Effector CD8-positive, alpha-beta T cell (primary cell): Measurements from ENCODE around the gene NBR1.
"Not testable (repeated sequence)": the region's sequence is repeated elsewhere in the genome, so short reads cannot be mapped to it uniquely, and the experiment has no call there.

Source experiments
- DNase-seq: peaks from one replicate; lab custom pipeline; 2025; lab: John Stamatoyannopoulos, UW

The NBR1 gene

DNA sequence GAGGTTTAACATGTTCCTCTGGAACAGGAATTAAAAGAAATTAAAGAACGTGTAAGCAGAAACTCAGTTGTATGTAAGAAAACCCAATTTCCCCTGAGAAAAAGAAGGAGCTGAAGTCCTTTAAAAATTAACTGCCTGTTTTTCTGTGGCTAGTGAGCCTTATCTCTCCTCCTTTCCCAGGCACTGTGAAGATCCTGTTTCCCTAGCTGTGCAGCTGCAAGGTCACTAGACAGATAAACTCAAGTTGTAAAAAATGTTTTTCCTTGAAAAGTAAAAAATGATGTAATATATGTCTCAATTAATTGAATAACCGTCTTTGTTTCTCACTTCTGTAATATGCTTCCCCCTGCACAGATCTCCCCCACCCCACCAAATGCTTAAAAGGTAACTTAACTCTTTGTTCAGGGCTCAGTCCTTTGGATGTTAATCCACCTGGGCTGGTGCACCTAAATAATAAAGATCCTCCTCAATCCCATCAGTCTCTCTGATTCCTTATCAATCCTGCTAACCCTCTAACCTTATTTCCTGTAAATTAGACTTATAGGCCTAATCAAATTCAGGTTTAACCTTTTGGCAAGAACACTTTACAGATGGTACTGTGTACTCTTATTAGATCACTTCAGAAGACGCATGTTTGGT, 17.7 kb upstream of the NBR1 start:
- DNase-seq, result not testable (repeated sequence)

GRCh38 chr17:43155666-43156065, 15.3 kb upstream of the NBR1 start:
- no peak for DNase-seq

GRCh38 chr17:43159232-43159631, 11.8 kb upstream of the NBR1 start:
- DNase-seq, result not testable (repeated sequence)

DNA sequence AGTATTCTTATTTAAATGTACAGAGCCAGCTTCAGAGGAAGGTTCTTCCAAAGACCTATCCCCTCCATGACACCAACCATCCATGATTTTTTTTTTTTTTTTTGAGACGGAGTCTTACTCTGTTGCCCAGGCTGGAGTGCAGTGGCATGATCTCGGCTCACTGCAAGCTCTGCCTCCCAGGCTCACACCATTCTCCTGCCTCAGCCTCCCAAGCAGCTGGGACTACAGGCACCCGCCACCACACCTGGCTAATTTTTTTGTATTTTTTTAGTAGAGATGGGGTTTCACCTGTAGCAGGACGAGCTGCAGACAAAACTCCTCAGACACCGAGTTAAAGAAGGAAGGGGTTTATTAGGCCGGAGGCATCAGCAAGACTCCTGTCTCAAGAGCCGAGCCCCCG, 11.1 kb upstream of the NBR1 start:
- DNase-seq, result not testable (repeated sequence)

DNA sequence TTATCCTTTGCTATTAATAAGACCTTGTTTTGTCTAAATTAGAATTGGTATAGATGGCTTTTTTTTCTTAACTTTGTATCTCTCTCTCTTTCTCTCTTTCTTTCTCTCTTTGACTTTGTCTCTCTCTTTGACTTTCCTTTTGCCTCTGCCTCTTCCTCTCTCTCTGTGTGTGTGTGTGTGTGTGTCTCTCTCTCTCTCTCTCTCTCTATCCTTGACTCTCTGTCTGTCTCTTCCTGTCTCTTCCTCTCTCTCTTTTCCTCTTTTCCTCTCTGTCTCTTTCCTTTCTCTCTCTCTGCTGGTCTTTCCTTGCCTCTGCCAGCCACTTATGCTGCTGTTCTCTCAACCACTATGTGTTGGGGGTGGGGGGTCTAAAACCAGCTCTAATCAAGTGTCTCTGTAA, 5.0 kb upstream of the NBR1 start:
- DNase-seq, result not testable (repeated sequence)

DNA sequence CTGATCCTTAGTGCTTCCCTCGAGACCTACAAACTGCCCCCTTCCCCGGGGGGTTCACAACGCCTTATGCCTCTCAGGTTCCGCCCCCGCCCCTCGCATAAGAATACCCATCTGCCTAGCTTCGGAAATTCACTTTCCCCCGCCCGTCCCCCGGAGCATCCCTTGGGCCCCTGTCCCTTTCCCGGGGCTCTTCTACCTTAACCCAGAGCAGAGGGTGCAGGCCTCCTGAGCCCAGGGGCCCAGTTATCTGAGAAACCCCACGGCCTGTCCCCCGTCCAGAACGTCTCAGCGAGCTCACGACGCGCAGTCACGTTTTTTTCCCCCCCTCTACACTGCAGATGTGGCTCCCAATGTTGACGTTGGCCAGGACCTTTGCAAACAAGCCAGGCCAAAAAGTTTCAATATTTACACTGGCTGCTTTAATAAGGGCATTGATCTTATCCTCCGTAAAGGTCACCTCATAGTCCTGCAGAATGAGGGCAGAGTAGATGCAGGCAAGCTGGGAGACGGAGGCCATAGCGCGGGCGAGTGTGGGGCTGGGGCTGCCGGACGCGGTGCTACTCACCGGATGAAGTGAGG, 1.4 kb upstream of the NBR1 start:
- DNase-seq, result no peak

- peak; percentile 79 for DNase-seq
Observed at GRCh38 chr17:43170140-43170765, 761 bp upstream of the NBR1 start.

DNA sequence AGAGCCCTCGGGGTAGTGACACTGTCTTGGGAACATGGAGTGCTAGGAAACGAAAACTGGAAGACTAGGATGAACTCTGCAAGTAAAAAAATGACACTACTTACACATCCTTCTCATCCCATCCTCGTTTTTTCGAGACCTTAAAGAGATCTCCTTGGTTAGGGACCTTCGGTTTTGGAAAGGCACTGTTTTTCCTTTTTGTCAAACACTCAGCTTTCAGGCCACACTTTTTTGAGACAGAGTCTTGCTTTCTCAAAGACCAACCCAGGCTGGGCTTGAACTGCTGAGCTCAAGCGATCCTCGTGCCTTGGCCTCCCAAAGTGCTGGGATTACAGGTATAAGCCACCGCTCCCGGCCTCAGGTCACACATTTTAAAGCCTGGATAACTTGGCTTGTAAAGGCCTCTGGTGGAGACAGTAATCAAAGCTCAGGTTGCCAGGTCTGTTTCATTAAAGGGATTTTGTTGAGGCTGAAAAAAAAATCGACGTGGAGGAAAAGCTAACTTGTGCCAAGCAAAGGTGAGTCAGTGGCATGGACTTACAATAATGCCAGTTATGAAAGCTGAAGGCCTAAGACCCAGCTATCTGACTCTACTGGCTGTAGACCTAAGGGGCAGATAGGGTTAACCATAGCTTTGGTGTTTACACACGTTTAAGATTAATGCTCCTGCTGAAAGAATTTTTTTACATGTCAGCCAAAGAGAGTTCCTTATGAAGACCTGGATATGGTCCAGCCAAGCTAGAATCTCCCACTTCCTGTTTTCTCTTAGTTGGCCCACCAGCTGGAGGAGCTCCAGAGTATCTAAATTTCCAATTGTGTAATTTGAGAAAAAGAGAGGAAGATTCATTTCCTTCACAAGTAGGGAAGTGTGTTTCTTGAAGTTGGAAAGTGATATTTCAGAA, 823 bp downstream of the NBR1 start:
- no peak for DNase-seq

- no peak for DNase-seq
Observed at GRCh38 chr17:43175213-43176118, 4.5 kb downstream of the NBR1 start.

DNA sequence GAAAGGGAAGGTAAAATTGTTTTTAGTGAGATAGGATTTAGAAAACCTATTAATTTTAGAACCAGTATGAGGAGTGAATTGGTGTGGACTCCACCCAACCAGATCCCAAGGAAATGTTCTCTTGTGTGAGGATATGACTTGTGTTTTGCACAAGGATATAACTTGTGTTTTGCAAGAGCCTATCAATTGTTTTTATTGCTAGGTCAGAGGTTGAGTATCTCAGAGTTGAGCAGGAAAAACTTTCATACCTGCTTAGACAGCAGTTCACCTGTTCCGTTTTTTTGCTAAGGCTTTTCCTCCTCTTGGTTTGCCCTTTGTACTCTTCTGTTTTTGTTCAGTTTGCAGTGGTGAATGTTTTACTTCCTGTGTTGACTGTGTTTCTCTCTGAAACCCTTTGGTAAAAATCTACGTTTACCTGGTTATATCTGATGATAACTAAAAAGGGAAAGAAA, 5.1 kb downstream of the NBR1 start:
- DNase-seq, result no peak

GRCh38 chr17:43183921-43184320, 12.9 kb downstream of the NBR1 start:
- DNase-seq, result no peak

DNA sequence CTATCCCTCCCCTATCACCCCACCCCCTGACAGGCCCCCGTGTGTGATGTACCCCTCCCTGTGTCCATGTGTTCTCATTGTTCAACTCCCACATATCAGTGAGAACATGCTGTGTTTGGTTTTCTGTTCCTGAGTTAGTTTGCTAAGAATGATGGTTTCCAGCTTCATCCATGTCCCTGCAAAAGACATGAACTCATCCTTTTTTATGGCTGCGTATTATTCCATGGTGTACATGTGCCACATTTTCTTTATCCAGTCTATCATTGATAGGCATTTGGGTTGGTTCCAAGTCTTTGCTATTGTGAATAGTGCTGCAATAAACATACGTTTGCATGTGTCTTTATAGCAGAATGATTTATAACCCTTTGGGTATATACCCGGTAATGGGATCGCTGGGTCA, 15.6 kb downstream of the NBR1 start:
- not testable (repeated sequence) for DNase-seq

DNA sequence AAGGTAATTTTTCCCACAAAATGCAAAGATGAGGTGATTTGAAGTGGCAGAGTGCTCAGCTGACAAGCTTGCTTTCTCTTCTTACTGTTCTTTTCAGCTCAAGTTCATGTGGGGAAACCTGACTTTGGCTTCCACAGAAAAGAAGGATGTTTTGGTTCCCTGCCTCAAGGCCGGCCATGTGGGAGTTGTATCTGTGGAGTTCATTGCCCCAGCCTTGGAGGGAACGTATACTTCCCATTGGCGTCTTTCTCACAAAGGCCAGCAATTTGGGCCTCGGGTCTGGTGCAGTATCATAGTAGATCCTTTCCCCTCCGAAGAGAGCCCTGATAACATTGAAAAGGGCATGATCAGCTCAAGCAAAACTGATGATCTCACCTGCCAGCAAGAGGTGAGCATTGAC, 22.2 kb downstream of the NBR1 start:
- DNase-seq, result no peak

- DNase-seq, result no peak
Observed at GRCh38 chr17:43199633-43200032, 28.6 kb downstream of the NBR1 start.

DNA sequence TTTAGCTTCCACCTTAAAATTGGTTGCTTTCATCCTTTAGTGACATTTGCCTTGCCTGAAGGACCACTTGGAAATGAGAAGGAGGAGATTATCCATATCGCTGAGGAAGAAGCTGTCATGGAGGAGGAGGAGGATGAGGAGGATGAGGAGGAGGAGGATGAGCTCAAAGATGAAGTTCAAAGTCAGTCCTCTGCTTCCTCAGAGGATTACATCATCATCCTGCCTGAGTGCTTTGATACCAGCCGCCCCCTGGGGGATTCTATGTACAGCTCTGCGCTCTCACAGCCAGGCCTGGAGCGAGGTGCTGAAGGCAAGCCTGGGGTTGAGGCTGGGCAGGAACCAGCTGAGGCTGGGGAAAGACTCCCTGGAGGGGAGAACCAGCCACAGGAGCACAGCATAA, 29.1 kb downstream of the NBR1 start:
- DNase-seq, result no peak

- not testable (repeated sequence) for DNase-seq
Observed at GRCh38 chr17:43203013-43203412, 32.0 kb downstream of the NBR1 start.

GRCh38 chr17:43210576-43210975, 39.6 kb downstream of the NBR1 start:
- no peak for DNase-seq

GRCh38 chr17:43211123-43211479, 40.1 kb downstream of the NBR1 start:
- DNase-seq, result no peak

DNA sequence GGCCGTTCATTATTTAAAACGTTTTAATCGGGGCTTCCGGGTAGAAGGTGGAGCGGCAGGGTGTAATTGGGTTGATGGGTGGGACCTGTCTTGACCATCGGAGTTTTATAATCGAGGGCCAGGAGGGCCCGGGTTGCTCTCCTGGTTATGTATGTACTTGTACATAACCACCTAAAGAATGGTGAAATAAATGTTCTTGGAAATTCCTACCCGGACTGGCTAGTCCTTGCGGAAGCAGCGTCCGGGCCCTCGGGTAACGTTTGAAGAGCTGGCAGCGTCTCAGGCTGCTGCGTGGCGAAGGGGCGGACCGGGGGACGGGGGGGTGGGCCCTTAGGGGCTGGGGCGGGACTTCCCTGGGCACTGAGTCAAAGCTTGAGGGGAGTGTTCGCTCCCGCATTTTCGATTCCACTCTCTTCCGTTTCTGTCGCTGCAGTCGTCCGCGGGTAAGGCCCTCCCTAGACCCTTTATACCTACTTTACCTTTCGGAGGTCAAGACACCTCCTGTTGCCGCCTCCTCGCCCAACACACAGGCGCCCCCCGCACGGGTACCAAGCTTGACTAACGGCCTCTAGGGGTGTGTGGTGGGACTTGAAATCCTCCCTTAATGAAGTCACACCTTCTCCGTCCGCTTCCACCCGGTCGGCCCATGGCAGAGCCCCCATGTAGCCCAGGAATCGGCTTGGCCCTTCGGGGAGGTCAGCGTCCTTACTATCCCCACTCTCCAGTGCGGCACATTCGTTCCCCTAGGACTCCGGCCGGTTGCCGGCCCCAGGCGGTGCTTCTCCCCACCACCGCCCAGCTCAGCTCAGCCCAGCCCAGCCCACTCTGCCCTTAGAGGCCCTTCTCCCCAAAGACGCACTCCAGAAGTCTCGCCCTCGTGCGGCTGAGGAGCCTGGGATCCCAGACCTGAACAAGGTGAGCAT, 40.7 kb downstream of the NBR1 start, which contains the start of gene TMEM106A:
TMEM106A (plus strand) TSS at position 396 of the 923 bp plus-strand sequence. CDS start 1,167 bp downstream, outside the sequence.
- peak; percentile 58 for DNase-seq
